GM10847 (cell line): ENCODE data around the gene KRTAP10-12.

ENCODE experiments used
- POLR2A ChIP-seq: IDR thresholded peaks from 2 replicates; pipeline ENCODE4 v1.6.1; 2011; ENCODE audit not compliant: insufficient read length; ENCODE audit errors: extremely low read depth

KRTAP10-12 gene

DNA sequence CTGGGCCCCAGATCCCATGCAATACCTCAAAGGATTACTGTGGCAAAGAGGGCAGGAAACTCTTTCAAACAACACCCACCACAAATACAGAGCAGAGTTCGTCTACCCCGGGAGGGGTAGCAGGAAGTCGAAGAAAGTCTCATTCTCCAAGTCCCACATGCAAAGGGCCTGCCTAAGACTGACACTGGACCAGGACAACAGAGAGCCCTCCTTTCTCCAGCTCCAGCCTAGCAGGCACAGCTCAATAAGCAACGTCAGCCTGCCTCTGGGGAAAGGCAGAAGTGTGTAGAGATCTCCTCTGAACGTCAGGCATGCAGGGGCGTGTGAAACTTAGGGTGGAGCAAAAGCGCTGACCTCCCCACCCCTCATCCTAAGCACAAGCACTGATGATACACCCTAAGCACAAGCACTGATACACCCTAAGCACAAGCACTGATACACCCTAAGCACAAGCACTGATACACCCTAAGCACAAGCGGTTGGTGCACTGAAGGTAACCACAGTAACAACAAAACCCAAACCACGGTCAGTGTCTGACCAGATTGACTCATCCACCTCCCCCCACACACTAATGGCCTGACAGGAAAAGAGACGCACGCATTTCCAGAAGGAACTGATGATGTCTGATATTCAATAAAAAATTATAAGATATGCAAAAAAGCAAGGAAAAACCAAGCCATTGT lies 37.9 kb upstream of the KRTAP10-12 start:
- no peak for TF ChIP-seq POLR2A

DNA sequence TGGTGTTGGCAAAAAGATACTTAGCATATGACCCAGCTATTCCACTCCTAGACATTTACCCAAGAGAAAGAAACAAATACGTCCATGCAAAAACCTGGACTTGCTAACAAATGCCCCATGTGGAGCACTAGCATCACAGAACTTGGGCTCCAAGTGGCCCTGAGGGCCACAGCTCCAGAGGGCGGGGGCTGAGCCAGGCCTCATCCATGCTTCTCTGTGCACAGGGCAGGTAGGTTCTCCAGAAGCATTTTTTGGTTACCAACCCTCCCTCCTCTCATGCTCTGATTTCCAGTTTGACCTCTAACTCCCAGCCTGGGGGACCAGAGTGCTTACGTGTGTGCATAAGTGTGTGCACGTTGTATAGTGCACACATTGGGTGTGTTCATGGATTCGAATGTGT lies 32.3 kb upstream of the KRTAP10-12 start:
- no peak for TF ChIP-seq POLR2A

- no peak for TF ChIP-seq POLR2A
Observed at GRCh38 chr21:44666401-44667320, 30.3 kb upstream of the KRTAP10-12 start, which contains the start of gene KRTAP12-2. Gene KRTAP12-2, minus strand, starts transcription at chr21:44666927. Its CDS starts 41 bp downstream, at chr21:44666886.

DNA sequence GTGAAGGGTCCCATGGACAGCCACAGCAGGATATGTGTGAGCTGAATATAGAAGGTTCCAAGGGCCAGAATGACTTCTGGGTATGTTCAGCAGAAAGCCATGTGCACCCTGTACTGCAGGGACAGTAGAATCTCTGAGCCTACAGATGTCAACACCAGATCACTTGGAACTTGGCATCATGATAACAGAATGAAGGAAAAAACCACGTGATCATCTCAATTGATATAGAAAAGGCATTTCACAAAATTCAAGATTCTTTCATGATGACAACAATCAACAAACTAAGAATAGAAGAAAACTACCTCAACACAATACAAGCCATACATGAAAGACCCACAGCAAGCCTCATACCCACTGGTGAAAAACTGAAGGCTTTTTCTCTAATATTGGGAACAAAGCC lies 29.4 kb upstream of the KRTAP10-12 start:
- TF ChIP-seq POLR2A = no peak

DNA sequence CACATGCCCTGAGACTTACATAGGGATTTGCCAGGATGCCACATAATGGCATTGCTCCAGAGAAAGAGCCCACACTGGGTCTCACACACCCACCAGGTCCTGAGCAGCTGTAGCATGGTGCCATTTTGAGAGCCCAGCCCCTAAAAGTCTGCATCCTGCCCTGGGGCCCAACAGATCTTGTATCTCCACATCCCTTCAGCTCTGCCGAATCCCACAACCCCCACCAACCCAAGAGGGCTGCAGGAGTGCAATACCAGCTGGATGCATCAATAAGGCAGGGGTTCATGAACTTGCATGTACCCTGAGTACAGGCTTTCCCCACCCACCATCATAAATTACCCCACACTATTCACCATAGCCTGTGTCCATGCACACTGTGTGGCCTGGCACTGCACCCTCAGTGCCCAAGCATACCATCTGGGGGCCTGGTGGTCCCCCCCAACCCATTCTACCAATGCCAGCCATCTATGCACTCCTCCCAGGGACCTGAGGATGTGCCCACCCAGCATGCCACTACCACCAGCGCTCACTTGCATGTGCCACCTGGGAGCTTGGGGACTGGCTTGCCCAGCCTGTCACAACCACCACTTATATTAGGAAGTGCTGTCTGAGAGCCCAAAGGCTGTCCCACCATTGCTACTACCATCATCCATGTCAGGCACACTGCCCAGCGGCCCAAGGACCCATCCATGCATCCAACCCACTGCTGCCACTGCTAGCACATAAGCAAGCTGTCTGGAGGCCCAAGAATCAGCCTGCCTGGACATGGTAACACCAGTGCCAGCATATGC lies 26.1 kb upstream of the KRTAP10-12 start:
- no peak for TF ChIP-seq POLR2A

GRCh38 chr21:44671911-44672310 lies 25.1 kb upstream of the KRTAP10-12 start:
- no peak for TF ChIP-seq POLR2A

GRCh38 chr21:44677881-44678280 lies 19.1 kb upstream of the KRTAP10-12 start:
- no peak for TF ChIP-seq POLR2A

GRCh38 chr21:44681152-44681551 lies 15.8 kb upstream of the KRTAP10-12 start:
- no peak for TF ChIP-seq POLR2A

DNA sequence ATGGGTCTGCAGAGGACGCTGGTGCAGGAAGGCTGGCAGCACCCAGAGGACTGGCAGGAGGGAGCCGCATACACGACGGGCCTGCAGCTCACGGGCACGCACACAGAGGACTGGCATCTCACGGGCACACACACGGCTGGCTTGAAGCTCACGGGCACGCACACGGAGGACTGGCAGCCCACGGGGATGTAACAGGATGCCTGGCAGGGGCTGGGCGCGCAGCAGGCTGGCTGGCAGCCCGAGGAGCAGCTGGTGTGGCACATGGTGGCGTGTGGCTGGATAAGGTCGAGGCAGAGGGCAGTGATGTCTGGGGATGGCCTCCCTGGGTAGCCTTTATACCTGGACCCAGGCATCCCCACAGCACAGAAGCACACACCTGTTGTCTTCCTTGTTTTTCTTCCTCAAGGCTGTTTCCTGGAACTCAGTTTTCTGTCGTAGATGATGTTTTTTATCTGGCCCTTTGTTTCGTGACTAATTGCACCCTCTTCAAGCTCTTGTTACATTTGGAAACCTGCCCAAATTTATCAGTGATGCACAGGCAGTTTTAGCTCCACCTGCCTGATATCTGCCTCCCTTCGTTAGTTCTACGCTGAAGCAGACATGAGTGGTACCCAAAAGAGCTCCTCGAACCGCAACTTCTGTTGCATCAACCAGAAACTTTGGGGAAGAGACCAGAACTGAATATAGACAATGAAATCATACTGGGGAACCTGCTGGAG lies 15.0 kb upstream of the KRTAP10-12 start, which contains the start of gene KRTAP12-1:
Gene KRTAP12-1 (minus strand): TSS at position 303 of the 719 bp plus-strand sequence. CDS start 40 bp downstream, at position 263.
- no peak for TF ChIP-seq POLR2A

DNA sequence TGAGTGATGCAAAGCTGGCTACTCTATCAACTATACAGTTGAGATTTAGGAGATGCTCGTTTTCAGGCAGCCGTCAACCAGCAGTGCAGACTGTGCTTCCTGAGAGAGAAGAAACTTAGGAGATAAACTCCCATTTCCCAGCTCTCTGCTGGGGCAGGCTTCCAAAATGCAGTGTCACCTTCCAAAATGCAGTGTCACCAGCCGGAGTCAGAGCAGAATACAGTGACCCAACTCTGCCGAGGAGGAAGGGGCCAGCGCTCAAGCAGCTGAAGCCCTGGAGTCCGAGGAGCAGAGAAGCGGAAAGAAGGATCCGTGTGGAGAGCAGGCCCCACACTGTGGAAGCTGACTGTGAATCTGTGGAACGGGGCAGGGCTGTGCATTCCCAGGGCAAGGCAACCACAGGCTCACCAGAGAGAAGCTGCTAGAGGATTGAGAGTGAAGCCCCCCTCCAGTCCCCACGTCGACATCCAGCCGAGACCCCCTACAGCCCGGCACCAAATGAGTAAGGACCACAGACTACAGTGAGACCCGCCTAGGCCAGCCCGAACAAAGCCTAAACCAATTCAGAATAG lies 14.3 kb upstream of the KRTAP10-12 start:
- TF ChIP-seq POLR2A = no peak

- no peak for TF ChIP-seq POLR2A
Observed at GRCh38 chr21:44684077-44684476, 12.9 kb upstream of the KRTAP10-12 start.

DNA sequence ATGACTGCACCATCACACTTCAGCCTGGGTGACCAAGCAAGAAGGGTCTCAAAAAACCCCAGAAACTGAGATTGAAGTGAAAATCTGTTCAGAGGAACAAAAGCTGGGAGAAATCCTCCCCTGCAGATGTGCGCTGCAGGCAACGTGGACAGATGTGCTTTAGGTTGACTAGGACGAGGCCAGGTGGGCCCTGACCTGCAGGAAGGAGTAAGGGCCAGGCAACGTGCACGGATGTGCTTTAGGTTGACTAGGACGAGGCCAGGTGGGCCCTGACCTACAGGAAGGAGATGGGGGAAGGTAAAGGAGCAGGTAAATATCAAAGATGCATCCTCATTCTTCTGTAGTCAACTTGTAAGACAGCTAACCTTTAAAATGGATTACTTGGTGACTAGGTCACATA lies 12.5 kb upstream of the KRTAP10-12 start:
- no peak for TF ChIP-seq POLR2A

GRCh38 chr21:44686000-44686781 lies 10.8 kb upstream of the KRTAP10-12 start:
- TF ChIP-seq POLR2A = no peak
